ENCODE results near the gene COMP.

Gene COMP

DNA sequence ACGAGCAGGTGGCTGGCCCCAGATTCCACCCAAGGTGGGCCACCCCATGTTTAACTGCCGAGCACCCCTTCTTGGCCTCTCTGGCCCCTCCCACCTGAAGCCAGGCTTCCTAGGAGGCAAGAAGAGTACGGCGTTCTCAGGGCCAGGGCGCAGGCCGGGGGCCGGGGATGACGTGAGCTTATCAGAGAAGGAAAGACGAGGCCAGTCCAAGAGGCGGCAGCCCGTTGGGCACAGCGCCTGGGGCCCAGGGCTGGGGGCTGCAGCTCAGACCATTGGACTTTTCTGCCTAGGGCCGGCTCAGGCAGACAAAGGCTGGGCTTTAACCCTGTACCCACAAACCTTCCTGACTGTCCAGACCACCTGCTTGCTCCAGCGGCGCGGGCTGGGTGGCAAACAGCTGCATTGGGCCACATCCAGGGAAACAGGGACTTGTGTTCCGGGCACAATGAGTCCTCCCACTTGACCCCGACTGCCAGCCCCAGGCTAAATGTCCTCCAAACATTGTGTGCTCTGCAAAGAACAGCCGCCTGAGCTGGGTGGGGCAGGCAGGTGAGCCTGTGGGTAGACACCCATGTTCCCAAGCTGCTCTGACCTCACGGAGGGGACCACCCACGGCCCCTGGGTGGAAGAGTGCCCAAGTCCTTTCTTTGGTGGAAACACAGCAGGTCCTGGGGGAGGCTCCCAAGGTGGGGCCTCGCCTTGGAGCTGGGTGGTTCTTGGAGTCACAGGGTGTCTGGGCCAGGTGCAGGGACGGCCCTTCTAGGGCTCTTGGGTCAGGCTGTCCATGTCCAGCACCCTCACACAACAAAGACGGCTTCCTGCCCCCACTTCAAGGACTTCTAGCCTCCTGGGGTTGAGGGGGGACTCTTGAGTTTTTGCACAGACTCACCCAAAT lies 21.9 kb downstream of the COMP start:
- H3K9me3 ChIP-seq (ENCODE audit: insufficient read depth, low read length) = no peaks in the 10 kb centered on the region

DNA sequence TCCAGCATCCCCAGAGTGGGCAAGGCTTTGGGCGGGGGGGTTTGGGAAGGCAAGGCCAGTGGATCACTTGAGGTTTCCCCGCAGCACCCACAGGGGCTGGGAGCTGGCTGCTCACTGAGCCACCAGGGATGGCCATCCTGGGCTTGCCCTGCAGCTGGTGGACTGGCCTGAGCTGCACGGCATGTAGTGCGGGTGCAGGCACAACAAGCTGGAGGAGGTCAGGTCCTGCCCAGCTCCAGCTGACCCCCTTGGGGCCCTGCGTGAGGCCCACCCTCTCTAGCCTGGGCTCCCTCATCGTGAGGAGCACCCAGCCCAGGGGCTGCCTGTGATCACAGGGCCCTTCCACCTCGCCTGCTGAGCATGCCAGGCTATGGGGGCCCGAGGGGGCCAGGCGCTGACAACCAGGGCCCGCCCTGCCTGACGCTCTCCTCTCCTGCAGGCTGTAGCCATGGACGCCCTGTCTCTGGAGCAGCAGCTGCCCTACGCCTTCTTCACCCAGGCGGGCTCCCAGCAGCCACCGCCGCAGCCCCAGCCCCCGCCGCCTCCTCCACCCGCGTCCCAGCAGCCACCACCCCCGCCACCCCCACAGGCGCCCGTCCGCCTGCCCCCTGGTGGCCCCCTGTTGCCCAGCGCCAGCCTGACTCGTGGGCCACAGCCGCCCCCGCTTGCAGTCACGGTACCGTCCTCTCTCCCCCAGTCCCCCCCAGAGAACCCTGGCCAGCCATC lies 22.9 kb downstream of the COMP start:
- Histone ChIP-seq H3K9ac (ENCODE audit: low read length) (no peak overlapping the region), H3K27ac (ENCODE audit: low read length) (no peak overlapping the region), H3K27me3 (ENCODE audit: low read depth, low read length) (peaks cover 13% of the 10 kb centered on the region; the same call in 1 of the 2 replicates), H3K9me3 (ENCODE audit: insufficient read depth, low read length) (no peaks in the 10 kb centered on the region), H3K36me3 (replicated peaks; ENCODE audit: low read depth, low read length) (no peaks in the 10 kb centered on the region), H4K20me1 (ENCODE audit: insufficient read depth, low read length) (0 out of 2 replicates have a peak, but pooled peaks cover 3% of the 10 kb centered on the region), H3K79me2 (ENCODE audit: low read length) (no peaks in the 10 kb centered on the region), H2AFZ (ENCODE audit: low read depth, low read length) (no peak overlapping the region), H3K4me1 (ENCODE audit: low read length) (peaks cover 48% of the 10 kb centered on the region), H3K4me3 (ENCODE audit: low read length) (no peak overlapping the region), H3K4me2 (ENCODE audit: low read length) (no peak overlapping the region)
- no peak for TF ChIP-seq EZH2phosphoT487 (IDR thresholded peaks at IDR 0.05; ENCODE audit: low read depth)
- TF ChIP-seq, protein P1, sequence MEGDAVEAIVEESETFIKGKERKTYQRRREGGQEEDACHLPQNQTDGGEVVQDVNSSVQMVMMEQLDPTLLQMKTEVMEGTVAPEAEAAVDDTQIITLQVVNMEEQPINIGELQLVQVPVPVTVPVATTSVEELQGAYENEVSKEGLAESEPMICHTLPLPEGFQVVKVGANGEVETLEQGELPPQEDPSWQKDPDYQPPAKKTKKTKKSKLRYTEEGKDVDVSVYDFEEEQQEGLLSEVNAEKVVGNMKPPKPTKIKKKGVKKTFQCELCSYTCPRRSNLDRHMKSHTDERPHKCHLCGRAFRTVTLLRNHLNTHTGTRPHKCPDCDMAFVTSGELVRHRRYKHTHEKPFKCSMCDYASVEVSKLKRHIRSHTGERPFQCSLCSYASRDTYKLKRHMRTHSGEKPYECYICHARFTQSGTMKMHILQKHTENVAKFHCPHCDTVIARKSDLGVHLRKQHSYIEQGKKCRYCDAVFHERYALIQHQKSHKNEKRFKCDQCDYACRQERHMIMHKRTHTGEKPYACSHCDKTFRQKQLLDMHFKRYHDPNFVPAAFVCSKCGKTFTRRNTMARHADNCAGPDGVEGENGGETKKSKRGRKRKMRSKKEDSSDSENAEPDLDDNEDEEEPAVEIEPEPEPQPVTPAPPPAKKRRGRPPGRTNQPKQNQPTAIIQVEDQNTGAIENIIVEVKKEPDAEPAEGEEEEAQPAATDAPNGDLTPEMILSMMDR (IDR thresholded peaks at IDR 0.05; ENCODE audit: low read depth, low read length) = 0 out of 2 replicates have a peak, but pooled peaks have one; percentile 8

More for the DNA sequence above, 21.9 kb downstream of the COMP start:
- no peak overlapping the region for H3K9ac ChIP-seq (ENCODE audit: low read length)
- H3K27me3 ChIP-seq (ENCODE audit: low read depth, low read length) = peaks cover 13% of the 10 kb centered on the region; the same call in 1 of the 2 replicates
- H3K27ac ChIP-seq (ENCODE audit: low read length) = no peak overlapping the region
- TF ChIP-seq, protein P1 (IDR thresholded peaks at IDR 0.05; ENCODE audit: low read depth, low read length) = no peak
- no peak for TF ChIP-seq EZH2phosphoT487 (IDR thresholded peaks at IDR 0.05; ENCODE audit: low read depth)
- H3K4me1 ChIP-seq (ENCODE audit: low read length) = peaks cover 38% of the 10 kb centered on the region
- no peaks in the 10 kb centered on the region for H3K36me3 ChIP-seq (replicated peaks; ENCODE audit: low read depth, low read length)
- H4K20me1 ChIP-seq (ENCODE audit: insufficient read depth, low read length) = 0 out of 2 replicates have a peak, but pooled peaks cover 3% of the 10 kb centered on the region
- no peak overlapping the region for H3K4me2 ChIP-seq (ENCODE audit: low read length)
- no peak overlapping the region for H3K4me3 ChIP-seq (ENCODE audit: low read length)
- H3K79me2 ChIP-seq (ENCODE audit: low read length) = no peaks in the 10 kb centered on the region
- no peak overlapping the region for H2AFZ ChIP-seq (ENCODE audit: low read depth, low read length)

DNA sequence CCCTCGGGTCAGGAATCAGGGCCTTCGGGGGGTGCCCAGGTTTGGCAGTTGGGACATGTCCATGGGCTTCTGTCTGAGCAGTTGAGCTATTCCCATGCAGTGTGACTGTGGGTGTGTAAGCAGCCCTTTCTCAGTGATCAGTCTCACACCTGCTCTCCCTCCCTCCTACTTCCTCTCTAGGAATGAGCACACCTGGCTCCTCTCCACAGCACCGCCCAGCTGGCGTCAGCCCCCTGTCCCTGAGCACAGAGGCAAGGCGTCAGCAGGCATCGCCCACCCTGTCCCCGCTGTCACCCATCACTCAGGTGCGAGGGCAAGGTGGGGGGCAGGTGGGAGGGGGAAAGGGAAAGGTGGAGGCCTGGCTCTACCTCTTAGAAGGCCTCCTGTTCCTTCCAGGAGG lies 25.9 kb downstream of the COMP start:
- Histone ChIP-seq H3K4me2 (ENCODE audit: low read length) (peak overlapping the region; percentile 76), H3K9ac (ENCODE audit: low read length) (peak overlapping the region; percentile 37; the same call in 1 of the 2 replicates), H4K20me1 (ENCODE audit: insufficient read depth, low read length) (no peaks in the 10 kb centered on the region), H3K4me1 (ENCODE audit: low read length) (peaks cover 48% of the 10 kb centered on the region), H3K79me2 (ENCODE audit: low read length) (no peaks in the 10 kb centered on the region), H3K9me3 (ENCODE audit: insufficient read depth, low read length) (no peaks in the 10 kb centered on the region), H3K4me3 (ENCODE audit: low read length) (peak overlapping the region; percentile 46), H3K36me3 (replicated peaks; ENCODE audit: low read depth, low read length) (no peaks in the 10 kb centered on the region), H3K27me3 (ENCODE audit: low read depth, low read length) (no peaks in the 10 kb centered on the region), H3K27ac (ENCODE audit: low read length) (peak overlapping the region; percentile 46), H2AFZ (ENCODE audit: low read depth, low read length) (no peak overlapping the region)
- no peak for TF ChIP-seq EZH2phosphoT487 (IDR thresholded peaks at IDR 0.05; ENCODE audit: low read depth)
- TF ChIP-seq, protein P1 (IDR thresholded peaks at IDR 0.05; ENCODE audit: low read depth, low read length) = no peak

DNA sequence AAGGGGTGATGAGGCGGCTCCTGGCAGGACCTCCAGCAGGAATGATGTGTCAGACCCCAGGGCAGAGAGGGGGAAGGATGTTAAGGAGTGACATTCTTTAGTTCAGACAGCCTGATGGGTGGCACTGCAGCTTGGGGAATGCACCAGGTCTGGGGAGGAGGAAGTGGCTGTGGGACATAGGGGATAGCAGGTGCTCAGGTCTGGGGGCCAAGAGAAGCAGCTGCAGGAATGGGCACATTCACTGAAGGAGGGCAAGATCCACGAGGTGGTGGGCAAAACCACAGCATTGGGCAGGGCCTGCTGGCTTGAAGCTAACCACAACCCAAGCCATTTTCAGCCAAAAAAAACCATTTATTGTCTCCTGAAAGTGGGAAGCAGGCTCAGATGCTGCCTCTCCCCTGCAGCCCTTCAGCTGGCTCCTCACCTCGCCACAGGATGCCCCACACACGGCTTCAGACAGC lies 26.5 kb downstream of the COMP start:
- H3K4me2 ChIP-seq (ENCODE audit: low read length) = peak overlapping the region; percentile 76
- peaks cover 48% of the 10 kb centered on the region for H3K4me1 ChIP-seq (ENCODE audit: low read length)
- peak overlapping the region; percentile 46 for H3K4me3 ChIP-seq (ENCODE audit: low read length)
- H3K9me3 ChIP-seq (ENCODE audit: insufficient read depth, low read length) = no peaks in the 10 kb centered on the region
- no peaks in the 10 kb centered on the region for H3K36me3 ChIP-seq (replicated peaks; ENCODE audit: low read depth, low read length)
- peak overlapping the region; percentile 46 for H3K27ac ChIP-seq (ENCODE audit: low read length)
- TF ChIP-seq, protein P1 (IDR thresholded peaks at IDR 0.05; ENCODE audit: low read depth, low read length) = no peak
- no peak for TF ChIP-seq EZH2phosphoT487 (IDR thresholded peaks at IDR 0.05; ENCODE audit: low read depth)
- H3K9ac ChIP-seq (ENCODE audit: low read length) = peak overlapping the region; percentile 37; the same call in 1 of the 2 replicates
- H3K79me2 ChIP-seq (ENCODE audit: low read length) = no peaks in the 10 kb centered on the region
- no peak overlapping the region for H2AFZ ChIP-seq (ENCODE audit: low read depth, low read length)
- H4K20me1 ChIP-seq (ENCODE audit: insufficient read depth, low read length) = no peaks in the 10 kb centered on the region
- no peaks in the 10 kb centered on the region for H3K27me3 ChIP-seq (ENCODE audit: low read depth, low read length)
